Retina (tissue), 1 donor: ENCODE measurements around the gene SPIN3.
"Not testable (repeated sequence)": the region's sequence is repeated elsewhere in the genome, so short reads cannot be mapped to it uniquely, and the experiment has no call there.

ENCODE experiments used
- DNase-seq: peaks from one replicate; pipeline ENCODE4 v3.0.0-alpha.2; 2016

Gene SPIN3

DNA sequence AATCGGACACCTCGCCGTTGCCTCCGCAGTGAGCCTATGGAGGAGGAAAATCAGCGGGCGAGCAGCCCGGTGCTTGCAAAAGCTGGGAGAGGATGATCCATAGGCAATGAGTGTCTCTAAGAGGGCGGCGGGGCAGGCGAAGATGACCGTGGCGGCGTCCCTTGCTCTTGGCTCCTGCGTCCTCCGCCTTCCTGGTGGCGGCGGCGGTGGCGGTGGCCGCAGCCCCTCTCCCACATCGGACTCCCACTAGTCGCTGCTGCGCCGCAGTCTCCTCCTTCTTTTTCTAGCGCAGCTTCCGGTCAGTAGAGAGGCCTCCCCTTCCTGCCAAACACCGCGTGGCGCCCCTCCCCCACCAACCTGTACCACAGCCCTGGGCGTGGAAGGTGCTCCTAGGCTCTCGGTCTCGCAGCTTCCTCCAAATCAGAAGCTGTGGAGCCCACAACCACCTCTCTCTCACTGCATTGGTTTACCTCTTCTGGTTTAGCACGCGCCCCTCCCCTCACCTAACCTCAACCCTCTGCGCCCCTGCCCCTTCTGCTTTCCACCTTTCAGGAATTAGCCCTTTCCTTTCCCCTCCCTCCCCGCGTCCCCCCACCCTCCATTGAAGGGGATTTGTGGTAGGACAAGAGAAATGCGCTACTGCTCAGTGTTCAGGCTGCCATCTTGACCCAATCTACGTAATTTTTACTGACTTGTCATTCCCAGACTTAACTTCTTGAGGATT, at the start of gene SPIN3:
Gene SPIN3, minus strand, starts transcription at position 271 of the 724 bp plus-strand sequence. CDS start 594 bp downstream, outside the sequence.
- DNase-seq = peak; percentile 88

DNA sequence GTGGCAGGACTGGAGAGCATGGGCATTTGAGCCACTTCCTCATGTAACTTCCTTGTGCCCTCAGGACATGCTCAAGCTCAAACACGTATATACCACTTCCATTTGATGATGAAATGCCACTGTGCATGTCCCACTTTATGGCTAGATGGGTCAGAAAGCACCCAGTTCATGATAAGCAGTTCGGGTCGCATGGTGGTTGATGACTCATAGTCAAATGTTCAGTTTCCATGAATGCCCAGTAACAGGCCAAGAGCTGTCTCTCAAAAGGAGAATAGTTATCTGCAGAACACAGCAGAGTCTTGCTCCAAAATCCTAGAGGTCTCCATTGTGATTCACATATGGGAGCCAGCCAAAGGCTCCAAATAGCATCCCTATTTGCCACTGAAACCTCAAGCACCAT, 48.9 kb upstream of the SPIN3 start:
- DNase-seq = no peak

DNA sequence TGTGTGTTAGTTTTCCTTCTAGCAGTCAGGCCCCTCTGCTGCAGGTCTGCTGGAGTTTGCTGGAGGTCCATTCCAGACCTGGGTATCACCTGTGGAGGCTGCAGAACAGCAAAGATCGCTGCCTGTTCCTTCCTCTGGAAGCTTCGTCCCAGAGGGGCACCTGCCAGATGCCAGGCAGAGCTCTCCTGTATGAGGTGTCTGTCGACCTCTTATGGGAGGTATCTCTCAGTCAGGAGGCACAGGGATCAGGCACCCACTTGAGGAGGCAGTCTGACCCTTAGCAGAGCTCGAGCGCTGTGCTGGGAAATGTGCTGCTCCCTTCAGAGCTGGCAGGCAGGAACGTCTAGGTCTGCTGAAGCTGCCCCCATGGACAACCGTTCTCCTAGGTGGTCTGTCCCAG, 41.9 kb upstream of the SPIN3 start:
- not testable (repeated sequence) for DNase-seq

DNA sequence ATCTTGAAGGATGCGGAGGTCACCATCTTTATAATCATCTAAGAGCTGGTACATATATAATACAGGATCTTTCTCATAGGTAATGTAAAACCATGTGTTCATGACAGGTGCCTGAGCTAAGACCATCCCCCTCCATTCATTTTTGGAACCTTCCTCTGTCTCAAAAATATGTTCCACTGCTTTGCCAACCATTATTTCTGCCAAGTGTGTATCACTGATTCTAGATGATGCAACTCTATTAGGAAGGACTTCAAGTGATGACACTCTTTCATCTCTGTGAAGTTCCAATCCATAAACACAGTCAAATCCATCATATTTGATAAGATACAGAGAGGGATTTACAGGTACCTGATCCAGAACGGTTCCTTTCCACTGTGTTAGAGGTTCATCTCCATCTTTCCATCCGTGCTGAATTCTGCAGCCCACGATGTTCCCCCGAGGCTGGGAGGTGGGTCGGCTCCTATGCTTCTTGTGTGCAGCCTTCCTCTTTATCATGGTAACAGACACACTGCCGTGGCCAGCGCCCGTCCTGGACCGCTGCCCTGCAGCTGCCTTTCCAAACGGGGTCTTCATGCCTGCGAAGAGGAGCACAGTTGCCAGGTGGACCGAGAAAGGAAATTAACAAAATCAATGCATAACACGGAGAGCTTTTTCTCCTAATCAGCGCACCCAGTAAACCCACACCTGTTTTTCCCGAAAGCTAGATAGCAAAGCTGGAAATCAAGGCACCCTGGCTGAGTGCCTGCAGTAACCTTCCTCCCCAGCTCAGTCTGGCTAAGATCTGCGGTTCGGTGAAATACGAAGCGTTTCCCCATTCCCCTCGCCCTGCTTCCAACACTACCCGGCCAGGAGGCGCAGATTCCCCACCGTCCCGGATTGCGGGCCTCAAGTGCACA, 718 bp downstream of the SPIN3 start:
- no peak for DNase-seq

DNA sequence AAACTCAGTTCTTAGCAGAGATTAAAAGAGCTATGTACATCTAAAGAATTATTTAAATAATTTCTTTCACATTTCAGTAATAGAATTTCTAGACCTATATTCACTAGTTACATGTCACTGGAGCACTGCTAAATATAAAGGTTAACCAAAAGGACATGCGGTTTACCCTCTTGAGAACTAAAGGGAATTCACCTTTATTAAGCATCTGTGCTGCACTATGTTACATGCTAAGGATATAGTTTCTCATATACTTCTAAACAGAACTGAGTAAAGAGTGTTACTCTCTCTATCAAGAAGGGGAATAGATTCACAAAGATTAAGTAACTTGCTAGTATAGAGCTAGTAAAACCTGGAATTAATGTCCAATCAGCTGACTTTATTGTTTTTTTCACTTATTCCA, 7.6 kb downstream of the SPIN3 start:
- DNase-seq = no peak

DNA sequence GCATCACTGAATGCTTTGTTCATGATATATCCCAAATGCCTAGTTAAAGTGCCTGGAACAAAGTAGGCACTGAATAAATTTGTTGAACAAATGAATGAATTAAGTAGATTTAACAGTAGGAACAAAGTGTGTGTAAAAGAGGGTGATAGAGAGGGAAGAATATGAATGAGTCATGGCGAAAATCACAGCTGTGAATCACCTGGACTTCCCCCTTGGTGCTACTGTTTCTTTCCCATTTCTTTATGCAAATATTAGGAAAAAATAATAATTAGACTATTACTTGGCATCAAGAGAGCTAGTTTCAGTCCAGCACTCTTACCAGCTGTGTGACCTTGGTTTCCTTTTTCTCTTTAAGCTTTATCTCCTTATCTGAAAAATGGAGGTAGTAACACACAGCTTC, 9.2 kb downstream of the SPIN3 start:
- DNase-seq = no peak

- peak; percentile 23 for DNase-seq
Measured at GRCh38 chrX:56978172-56978571, 17.2 kb downstream of the SPIN3 start.

- DNase-seq = no peak
Measured at GRCh38 chrX:56975611-56976010, 19.7 kb downstream of the SPIN3 start.

DNA sequence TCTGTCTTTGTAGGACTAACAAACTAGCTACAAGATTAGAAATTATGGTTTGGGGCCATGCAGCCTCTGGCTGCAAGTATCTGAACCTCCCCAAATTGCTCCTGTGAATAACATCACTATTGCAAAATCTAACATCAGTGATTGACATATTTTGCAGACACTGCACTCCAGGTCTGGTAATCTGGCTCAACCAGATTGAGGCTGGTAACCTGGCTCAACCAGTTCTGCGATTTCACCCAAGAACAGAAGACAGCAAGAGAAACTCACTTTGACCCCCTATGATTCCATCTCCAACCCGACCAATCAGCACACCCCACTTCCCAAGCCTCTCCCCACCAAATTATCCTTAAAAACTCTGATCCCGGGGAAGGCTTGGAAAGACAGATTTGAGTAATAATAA, 20.9 kb downstream of the SPIN3 start:
- no peak for DNase-seq

DNA sequence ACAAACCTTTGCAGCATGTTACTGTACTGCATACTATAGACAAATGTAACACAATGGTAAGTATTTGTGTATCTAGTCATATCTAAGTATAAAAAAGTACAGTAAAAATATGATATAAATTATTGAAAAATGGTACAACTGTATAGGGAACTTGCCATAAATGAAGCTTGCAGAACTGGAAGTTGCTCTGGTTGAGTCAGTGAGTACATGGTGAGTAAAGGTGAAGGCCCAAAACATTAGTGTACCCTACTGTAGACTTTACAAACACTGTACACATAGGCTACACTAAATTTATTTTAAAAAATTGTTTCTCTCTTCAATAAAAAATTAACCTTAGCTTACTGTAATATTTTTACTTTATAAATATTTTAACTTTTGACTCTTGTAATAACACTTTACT, 25.8 kb downstream of the SPIN3 start:
- no peak for DNase-seq

GRCh38 chrX:56968980-56969379, 26.4 kb downstream of the SPIN3 start:
- no peak for DNase-seq

DNA sequence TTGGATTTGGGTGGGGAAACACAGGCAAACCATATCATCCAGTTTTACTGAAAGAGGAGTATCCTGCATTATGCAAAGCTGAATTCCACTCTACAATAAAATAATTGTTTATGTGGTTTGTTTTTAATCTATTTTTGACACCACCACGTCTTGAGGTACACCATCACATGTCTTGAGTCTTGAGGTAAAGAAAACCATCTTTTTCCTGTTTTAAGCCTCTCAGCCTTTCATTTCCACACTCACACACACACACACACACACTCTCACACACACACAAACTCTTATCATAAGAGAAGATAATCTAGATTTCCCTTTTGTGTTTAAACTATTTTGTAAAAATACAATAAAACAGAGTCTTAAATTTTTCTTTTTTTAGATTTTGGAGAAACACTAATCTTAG, 32.0 kb downstream of the SPIN3 start:
- no peak for DNase-seq

DNA sequence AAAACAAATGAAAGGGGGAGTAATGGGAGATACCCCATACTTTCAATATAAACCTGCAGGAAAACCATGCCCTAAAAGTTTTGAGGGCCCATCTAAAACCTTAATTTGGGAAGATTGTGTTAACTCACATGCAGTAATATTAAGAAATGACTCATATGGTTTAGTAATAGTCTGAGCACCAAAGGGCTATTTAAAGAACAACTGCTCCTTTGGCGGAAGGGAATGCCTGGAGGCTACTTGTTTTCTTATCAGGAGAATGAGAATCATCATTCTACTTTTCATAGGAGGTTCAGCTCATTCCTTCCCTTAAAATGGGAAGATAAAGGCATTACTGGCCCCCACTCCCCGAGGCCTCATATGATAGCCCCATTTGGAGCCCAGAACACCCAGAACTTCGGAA, 47.6 kb downstream of the SPIN3 start:
- DNase-seq = no peak

DNA sequence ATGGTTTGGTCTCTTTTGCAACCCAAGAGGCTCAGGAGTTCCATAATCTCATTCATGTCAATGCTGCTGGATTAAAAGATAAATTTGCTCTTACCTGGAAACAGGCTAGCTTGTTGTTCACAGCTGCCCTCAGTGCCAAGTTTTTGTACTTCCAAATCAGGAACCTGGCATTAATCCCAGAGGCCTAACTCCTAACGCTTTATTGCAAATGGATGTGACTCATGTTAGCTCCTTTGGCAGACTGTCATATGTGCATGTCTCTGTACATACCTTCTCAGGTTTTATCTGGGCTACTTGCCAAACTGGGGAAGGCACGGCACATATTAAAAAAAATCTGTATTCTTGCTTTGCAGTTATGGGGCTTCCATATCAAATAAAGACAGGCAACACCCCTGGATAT, 49.1 kb downstream of the SPIN3 start:
- not testable (repeated sequence) for DNase-seq

- not testable (repeated sequence) for DNase-seq
Measured at GRCh38 chrX:56945226-56945625, 50.1 kb downstream of the SPIN3 start.

DNA sequence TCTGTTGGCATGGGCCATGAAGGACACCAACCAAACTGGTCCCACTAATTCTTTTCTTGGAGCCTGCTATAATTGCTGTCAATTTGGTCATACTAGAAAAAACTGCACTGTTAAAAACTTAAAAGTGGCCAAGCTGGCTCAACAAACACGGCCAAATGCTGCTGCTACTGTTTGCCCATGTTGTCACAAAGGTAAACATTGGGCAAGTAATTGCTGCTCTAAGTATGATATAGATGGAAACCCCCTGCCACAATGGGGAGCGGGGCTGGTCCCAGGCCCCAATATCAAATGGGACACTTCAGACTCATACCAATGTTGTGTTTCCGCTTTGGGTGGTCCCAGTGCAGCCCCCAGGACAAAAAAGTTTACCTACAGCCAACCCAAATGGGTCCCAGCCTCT, 52.1 kb downstream of the SPIN3 start:
- DNase-seq = no peak
